ENCODE results near the gene LCMT2. TPM values are rescaled to one million over a fixed set of nuclear protein-coding genes. Genes with fewer than 3 reads are reported as not detected.

The LCMT2 gene, protein sequence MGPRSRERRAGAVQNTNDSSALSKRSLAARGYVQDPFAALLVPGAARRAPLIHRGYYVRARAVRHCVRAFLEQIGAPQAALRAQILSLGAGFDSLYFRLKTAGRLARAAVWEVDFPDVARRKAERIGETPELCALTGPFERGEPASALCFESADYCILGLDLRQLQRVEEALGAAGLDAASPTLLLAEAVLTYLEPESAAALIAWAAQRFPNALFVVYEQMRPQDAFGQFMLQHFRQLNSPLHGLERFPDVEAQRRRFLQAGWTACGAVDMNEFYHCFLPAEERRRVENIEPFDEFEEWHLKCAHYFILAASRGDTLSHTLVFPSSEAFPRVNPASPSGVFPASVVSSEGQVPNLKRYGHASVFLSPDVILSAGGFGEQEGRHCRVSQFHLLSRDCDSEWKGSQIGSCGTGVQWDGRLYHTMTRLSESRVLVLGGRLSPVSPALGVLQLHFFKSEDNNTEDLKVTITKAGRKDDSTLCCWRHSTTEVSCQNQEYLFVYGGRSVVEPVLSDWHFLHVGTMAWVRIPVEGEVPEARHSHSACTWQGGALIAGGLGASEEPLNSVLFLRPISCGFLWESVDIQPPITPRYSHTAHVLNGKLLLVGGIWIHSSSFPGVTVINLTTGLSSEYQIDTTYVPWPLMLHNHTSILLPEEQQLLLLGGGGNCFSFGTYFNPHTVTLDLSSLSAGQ
- total RNA-seq = 10 to 100 TPM; 10.5 to 11.1 TPM

DNA sequence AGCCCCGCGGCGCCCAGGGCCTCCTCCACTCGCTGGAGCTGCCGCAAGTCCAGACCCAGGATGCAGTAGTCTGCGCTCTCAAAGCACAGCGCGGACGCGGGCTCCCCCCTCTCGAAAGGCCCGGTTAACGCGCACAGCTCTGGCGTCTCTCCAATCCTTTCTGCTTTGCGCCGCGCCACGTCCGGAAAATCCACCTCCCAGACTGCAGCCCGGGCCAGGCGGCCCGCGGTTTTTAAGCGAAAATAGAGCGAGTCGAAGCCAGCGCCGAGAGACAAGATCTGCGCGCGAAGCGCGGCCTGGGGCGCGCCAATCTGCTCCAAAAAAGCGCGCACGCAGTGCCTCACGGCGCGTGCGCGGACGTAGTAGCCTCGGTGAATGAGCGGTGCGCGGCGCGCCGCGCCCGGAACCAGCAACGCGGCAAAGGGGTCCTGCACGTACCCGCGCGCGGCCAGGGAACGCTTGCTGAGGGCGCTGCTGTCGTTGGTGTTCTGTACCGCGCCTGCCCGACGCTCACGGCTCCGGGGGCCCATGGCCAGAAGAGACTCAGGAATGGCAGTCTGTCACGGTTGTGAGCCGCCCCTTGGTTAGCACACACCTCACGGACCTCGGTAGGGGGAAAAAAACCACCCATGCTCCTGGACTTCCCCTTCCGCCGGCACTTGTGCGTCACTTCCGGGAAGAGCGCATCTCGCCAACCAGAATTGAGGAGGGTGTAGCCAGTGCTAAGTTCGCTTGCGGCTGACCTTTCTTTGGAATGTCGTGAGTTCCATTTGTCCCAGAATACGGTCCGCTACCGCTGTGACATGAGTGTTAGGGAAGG is at the start of gene LCMT2:
Gene LCMT2, minus strand, starts transcription at position 614 of the 820 bp plus-strand sequence. Its CDS starts 84 bp downstream, at position 530.

DNA sequence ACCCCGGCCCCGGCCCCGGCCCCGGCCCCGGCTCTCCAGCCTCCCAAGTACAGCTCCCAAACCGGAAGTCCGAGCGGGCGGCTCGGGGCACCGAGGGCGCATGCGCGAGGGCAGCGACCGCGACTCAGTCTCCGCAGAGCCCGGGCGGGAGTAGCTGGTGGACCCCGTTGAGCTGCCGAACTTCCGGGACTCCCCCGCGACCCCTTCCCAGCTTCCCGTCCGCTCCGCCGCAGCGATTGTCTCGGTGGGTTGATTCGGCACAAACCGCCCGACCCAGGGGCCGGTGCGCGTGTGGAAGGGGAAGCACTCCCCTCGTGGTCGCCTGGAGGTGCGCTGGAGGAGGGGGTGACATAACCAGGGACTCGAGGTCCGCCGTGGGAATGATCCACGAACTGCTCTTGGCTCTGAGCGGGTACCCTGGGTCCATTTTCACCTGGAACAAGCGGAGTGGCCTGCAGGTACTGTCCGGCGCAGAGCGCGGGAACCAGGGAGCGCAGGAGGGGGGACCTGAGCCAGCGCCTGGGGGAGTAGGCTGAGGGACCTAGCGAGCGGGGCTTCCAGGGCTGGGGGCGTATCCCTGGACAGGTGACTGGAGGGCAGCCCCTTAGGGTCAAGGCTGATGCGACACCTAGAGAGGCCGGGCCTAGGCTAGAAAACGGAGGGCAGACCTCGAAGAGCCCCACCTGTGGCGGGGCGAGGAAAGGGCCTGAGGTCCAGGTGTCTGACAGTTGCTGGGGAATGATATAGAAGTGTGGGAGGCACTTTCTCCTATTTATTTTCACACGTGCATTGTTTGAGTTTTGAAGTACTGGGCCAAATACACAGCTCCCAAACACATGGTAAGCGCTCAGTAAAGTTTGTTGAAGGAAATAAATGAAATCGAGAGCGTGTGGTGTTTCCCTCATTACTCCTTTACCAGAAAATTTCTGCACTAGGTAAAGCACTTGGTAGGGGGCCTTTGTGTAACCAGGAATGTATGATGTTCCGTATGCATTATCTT is 40.9 kb upstream of the LCMT2 start, which contains the start of the genes TUBGCP4 and ZSCAN29:
Gene TUBGCP4, plus strand, starts transcription at position 127 of the 1,000 bp plus-strand sequence. Its CDS starts 254 bp downstream, at position 381.
Gene ZSCAN29, minus strand, starts transcription at position 69 of the 1,000 bp plus-strand sequence. CDS start 1,130 bp downstream, outside the sequence.

DNA sequence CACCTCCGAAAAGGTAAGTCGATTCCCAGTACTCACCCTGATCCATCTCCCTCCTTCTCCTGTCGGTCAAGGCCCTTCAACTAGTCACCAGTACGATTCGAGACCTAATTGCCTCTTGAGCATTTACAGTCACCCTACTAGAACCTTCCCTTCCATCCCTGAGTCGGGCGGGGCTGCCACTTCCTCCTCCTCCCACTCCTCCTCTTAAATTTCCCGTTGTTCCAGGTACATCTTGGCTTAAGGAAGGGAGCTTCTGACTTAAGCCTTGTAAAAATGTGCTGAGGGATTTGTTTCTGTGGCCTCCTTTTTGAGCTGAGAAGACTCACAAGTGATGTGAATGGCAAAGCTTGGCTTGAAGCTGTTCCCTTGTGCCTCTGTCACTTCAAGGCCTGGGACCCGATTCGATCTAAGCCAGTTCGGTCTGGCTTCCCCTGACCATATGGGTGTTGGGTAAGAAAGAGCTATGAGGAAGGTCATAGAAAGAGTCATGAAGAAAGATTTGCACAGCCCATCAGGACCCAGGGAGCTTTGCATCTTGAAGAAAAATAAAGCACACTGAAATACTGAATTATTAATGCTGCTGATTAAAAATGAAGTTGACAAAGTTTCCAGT is 28.1 kb downstream of the LCMT2 start, which contains the start of gene TGM7:
Gene TGM7, minus strand, starts transcription at position 51 of the 613 bp plus-strand sequence.

Other genes starting within 250 kb of the LCMT2 start
- 10 to 100 TPM; 38.6 to 41.4 TPM for gene UBR1, start 224.5 kb downstream of the LCMT2 start, total RNA-seq
- gene TMEM62, start 197.0 kb downstream of the LCMT2 start, total RNA-seq = 10 to 100 TPM; 14.0 to 14.3 TPM
- gene CCNDBP1, start 145.2 kb downstream of the LCMT2 start, total RNA-seq = 10 to 100 TPM; 83.4 to 87.0 TPM
- gene EPB42, start 109.6 kb downstream of the LCMT2 start, total RNA-seq = not detected
- gene TGM5, start 63.6 kb downstream of the LCMT2 start, total RNA-seq = not detected
- not detected for gene TGM7, start 28.3 kb downstream of the LCMT2 start, total RNA-seq
- gene ZSCAN29, start 40.5 kb upstream of the LCMT2 start, total RNA-seq = 10 to 100 TPM; 30.9 to 31.3 TPM
- 10 to 100 TPM; 25.2 to 30.8 TPM for gene TUBGCP4, start 40.5 kb upstream of the LCMT2 start, total RNA-seq
- gene TP53BP1, start 162.6 kb upstream of the LCMT2 start, total RNA-seq = 10 to 100 TPM; 27.1 to 27.5 TPM
- 1 to 10 TPM; 6.4 to 6.5 TPM for gene MAP1A, start 187.0 kb upstream of the LCMT2 start, total RNA-seq